Measurements from ENCODE around the gene SAMD11.

SAMD11 gene

GRCh38 chr1:909861-910310, 13.8 kb upstream of the SAMD11 start:
- peaks cover 4% of the 10 kb centered on the region for H3K9me3 Mint-ChIP-seq
- H3K4me1 Mint-ChIP-seq: peaks cover 77% of the 10 kb centered on the region
- H3K36me3 Mint-ChIP-seq (ENCODE audit: low read depth): peaks cover 5% of the 10 kb centered on the region
- peaks cover 62% of the 10 kb centered on the region for H3K27me3 Mint-ChIP-seq (ENCODE audit: low read depth, poor library complexity)
- H3K27ac Mint-ChIP-seq: no peak overlapping the region
- H3K4me3 Mint-ChIP-seq: no peak overlapping the region
- DNase-seq: no peak
- TF ChIP-seq CTCF (IDR thresholded peaks at IDR 0.05): no peak

DNA sequence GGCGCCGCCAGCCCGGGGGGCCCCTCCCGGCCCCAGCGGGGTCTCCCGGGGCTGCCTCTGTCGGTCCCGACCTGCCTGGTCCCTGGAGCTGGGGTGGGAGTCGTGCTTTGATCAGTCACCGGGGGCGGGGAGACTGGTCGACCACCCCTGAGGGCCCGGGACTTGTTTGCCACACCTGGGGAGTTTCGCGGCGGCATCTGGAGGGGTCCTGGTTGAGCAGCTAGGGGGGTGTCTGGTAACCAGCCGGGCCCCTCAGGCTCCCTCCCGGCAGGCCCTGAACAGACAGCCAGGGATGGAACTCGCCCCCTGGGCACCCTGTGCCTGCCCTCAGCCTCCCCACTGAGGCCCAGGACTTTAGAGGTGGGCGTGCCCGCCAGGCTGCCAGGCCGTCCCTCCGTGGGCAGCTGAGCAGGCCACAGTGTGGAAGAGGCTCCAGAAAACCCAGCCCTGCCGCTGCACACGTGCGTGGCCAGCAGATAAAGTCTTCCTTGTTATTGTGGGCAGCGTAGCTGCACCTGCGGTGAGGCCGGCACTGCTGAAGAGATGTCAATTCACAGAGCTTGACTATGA, 13.3 kb upstream of the SAMD11 start:
- Mint-ChIP-seq H3K27ac (peak overlapping the region; percentile 39), H3K9me3 (peaks cover 4% of the 10 kb centered on the region), H3K27me3 (ENCODE audit: low read depth, poor library complexity) (peaks cover 63% of the 10 kb centered on the region), H3K36me3 (ENCODE audit: low read depth) (peaks cover 5% of the 10 kb centered on the region), H3K4me1 (peaks cover 77% of the 10 kb centered on the region), H3K4me3 (peak overlapping the region; percentile 13)
- DNase-seq: no peak
- no peak for TF ChIP-seq CTCF (IDR thresholded peaks at IDR 0.05)

GRCh38 chr1:910881-911721, 12.6 kb upstream of the SAMD11 start:
- no peak for TF ChIP-seq CTCF (IDR thresholded peaks at IDR 0.05)
- H3K27ac Mint-ChIP-seq: peak overlapping the region; percentile 39
- peaks cover 5% of the 10 kb centered on the region for H3K36me3 Mint-ChIP-seq (ENCODE audit: low read depth)
- H3K4me3 Mint-ChIP-seq: peak overlapping the region; percentile 50
- H3K9me3 Mint-ChIP-seq: peaks cover 4% of the 10 kb centered on the region
- no peak for DNase-seq
- H3K27me3 Mint-ChIP-seq (ENCODE audit: low read depth, poor library complexity): peaks cover 63% of the 10 kb centered on the region
- peaks cover 75% of the 10 kb centered on the region for H3K4me1 Mint-ChIP-seq

GRCh38 chr1:911875-912739, 11.6 kb upstream of the SAMD11 start:
- TF ChIP-seq CTCF (IDR thresholded peaks at IDR 0.05): no peak
- no peak overlapping the region for H3K4me3 Mint-ChIP-seq
- no peak for DNase-seq
- H3K4me1 Mint-ChIP-seq: peaks cover 75% of the 10 kb centered on the region
- H3K9me3 Mint-ChIP-seq: peaks cover 4% of the 10 kb centered on the region
- H3K27ac Mint-ChIP-seq: no peak overlapping the region
- peaks cover 57% of the 10 kb centered on the region for H3K27me3 Mint-ChIP-seq (ENCODE audit: low read depth, poor library complexity)
- H3K36me3 Mint-ChIP-seq (ENCODE audit: low read depth): peaks cover 5% of the 10 kb centered on the region

DNA sequence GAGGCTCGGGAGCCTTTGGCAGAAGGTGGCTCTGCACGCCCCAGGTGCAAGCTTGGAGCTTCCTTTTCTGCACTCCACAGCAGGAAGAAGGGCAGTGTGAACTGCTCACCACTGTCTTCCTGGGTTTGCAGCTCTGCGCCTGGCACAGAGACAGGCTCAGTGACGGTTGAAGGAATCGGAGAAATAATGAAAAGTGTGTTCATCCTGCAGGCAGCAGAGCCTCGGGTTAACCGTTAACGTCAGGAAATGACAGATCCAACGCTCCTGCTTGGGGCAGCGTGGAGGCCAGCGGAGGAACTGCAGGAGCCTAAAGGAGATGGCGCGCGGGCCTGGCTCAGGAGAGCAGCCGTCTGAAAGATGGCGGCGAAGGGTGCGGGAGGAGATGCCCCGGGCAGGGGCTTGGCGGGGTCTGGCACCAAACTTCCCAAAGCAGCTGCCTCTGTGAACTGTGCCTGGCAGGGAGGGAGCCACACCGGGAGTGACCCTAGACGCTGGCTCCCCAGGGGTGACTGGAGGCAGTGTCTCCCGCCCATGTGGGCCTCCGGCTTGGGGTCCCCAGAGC, 10.9 kb upstream of the SAMD11 start:
- Mint-ChIP-seq H3K9me3 (peaks cover 4% of the 10 kb centered on the region), H3K4me1 (peaks cover 75% of the 10 kb centered on the region), H3K27ac (no peak overlapping the region), H3K4me3 (peak overlapping the region; percentile 44), H3K36me3 (ENCODE audit: low read depth) (peaks cover 5% of the 10 kb centered on the region), H3K27me3 (ENCODE audit: low read depth, poor library complexity) (peaks cover 58% of the 10 kb centered on the region)
- DNase-seq: no peak
- TF ChIP-seq CTCF (IDR thresholded peaks at IDR 0.05): peak; percentile 29
